HepG2 (cell line): ENCODE data around the gene PRDM7. TPM values are rescaled to one million over a fixed set of nuclear protein-coding genes. Genes with fewer than 3 reads are reported as not detected.

Experiments used
- KDM3A ChIP-seq: IDR thresholded peaks from 2 replicates; pipeline ENCODE4 v1.6.1; 2018; ENCODE audit warnings: low read depth, missing compliant biosample characterization
- MEF2D ChIP-seq: sonication (generic); formaldehyde crosslinking; IDR thresholded peaks from 2 replicates; pipeline ENCODE4 v1.5.1; 2020; ENCODE audit warnings: mild to moderate bottlenecking, missing genetic modification reagents
- SOX13 ChIP-seq, 3 experiments: fragments of 450-650 bp in 1 of 3; sonication (generic) in 1 of 3; formaldehyde crosslinking in 1 of 3; IDR thresholded peaks in 2 of 3; conservative IDR thresholded peaks in 1 of 3; 2 replicates each; pipeline versions ENCODE4 v1.5.0 to v1.6.1; 2016 to 2020; ENCODE audit warnings: antibody characterized with exemption in 1 of 3, mild to moderate bottlenecking in 1 of 3, missing compliant biosample characterization in 1 of 3, missing genetic modification reagents in 1 of 3, moderate library complexity in 1 of 3
- STAG1 ChIP-seq: sonication (generic); formaldehyde crosslinking; IDR thresholded peaks from 2 replicates; pipeline ENCODE4 v1.4.0; 2020; ENCODE audit warnings: missing genetic modification reagents
- TGIF2 ChIP-seq: IDR thresholded peaks from 2 replicates; pipeline ENCODE4 v1.6.1; 2016; ENCODE audit warnings: control low read depth, missing compliant biosample characterization
- ZFP1 ChIP-seq: IDR thresholded peaks from 2 replicates; pipeline ENCODE4 v1.6.1; 2016
- ZNF256 ChIP-seq: sonication (generic); formaldehyde crosslinking; conservative IDR thresholded peaks from 2 replicates; pipeline ENCODE4 v1.4.0; 2020; ENCODE audit warnings: missing genetic modification reagents
- ZNF766 ChIP-seq: sonication (generic); formaldehyde crosslinking; IDR thresholded peaks from 2 replicates; pipeline ENCODE4 v1.5.0; 2020; ENCODE audit warnings: missing genetic modification reagents, borderline replicate concordance
- ZNF776 ChIP-seq: sonication (generic); formaldehyde crosslinking; IDR thresholded peaks from 2 replicates; pipeline ENCODE4 v1.4.0; 2020; ENCODE audit warnings: mild to moderate bottlenecking, missing genetic modification reagents
- polyA plus RNA-seq, 8 experiments: library from polyadenylated mRNA; depleted of rRNA in 3 of 8; stranded (reverse) in 7 of 8; unstranded in 1 of 8; fragments of >200 nt; fragmentation: Illumina TruSeq in 4 of 8; extraction: Trizol in 4 of 8; gene quantifications; 2 replicates each; pipeline versions ENCODE4 v1.2.1 to v1.2.3, GENCODE V29; 2011 to 2016; ENCODE audit warnings: low read depth in 4 of 8, missing spikeins in 1 of 8, mixed read lengths in 1 of 8; ENCODE audit not compliant: insufficient read depth in 1 of 8
- total RNA-seq, 5 experiments: library from RNA; depleted of rRNA; stranded (reverse); fragments of >200 nt; fragmentation: Illumina TruSeq; extraction: Trizol; gene quantifications; 2 replicates each; pipeline ENCODE4 v1.2.3, GENCODE V29; 2016; ENCODE audit warnings: low read depth in 1 of 5
- TF ChIP-seq, protein P1 (sequence below): sonication (generic); formaldehyde crosslinking; IDR thresholded peaks from 2 replicates; pipeline ENCODE4 v1.8.1; 2022; ENCODE audit warnings: mild to moderate bottlenecking, missing genetic modification reagents
- TF ChIP-seq, protein P2 (sequence below): sonication (generic); formaldehyde crosslinking; IDR thresholded peaks from 2 replicates; pipeline ENCODE4 v1.8.0; 2022; ENCODE audit warnings: mild to moderate bottlenecking, missing genetic modification reagents; ENCODE audit not compliant: insufficient replicate concordance
- TF ChIP-seq, protein P3 (sequence below): IDR thresholded peaks from 2 replicates; pipeline ENCODE4 v1.4.0; 2020; ENCODE audit warnings: mild to moderate bottlenecking, missing genetic modification reagents
- TF ChIP-seq, protein P4 (sequence below): sonication (generic); formaldehyde crosslinking; IDR thresholded peaks from 2 replicates; pipeline ENCODE4 v1.4.0; 2020; ENCODE audit warnings: missing genetic modification reagents
- TF ChIP-seq, protein P5 (sequence below): IDR thresholded peaks from 2 replicates; pipeline ENCODE4 v1.6.1; 2012; ENCODE audit warnings: inconsistent platforms
- TF ChIP-seq, protein P6 (sequence below): sonication (generic); formaldehyde crosslinking; IDR thresholded peaks from 2 replicates; pipeline ENCODE4 v1.4.0; 2020; ENCODE audit warnings: missing genetic modification reagents
- TF ChIP-seq, protein P7 (sequence below): sonication (generic); formaldehyde crosslinking; IDR thresholded peaks from 2 replicates; pipeline ENCODE4 v1.9.0; 2022; ENCODE audit warnings: low read depth, missing genetic modification reagents

The PRDM7 gene
- total and polyA plus RNA-seq, 2 of the 13 experiments (the other 11 are each of a cell fraction or from before 2014, with no cell fraction given), result not detected

- TF ChIP-seq, protein P1, sequence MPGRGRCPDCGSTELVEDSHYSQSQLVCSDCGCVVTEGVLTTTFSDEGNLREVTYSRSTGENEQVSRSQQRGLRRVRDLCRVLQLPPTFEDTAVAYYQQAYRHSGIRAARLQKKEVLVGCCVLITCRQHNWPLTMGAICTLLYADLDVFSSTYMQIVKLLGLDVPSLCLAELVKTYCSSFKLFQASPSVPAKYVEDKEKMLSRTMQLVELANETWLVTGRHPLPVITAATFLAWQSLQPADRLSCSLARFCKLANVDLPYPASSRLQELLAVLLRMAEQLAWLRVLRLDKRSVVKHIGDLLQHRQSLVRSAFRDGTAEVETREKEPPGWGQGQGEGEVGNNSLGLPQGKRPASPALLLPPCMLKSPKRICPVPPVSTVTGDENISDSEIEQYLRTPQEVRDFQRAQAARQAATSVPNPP (CRISPR knock-in tag), result no peak
- no peak for TF ChIP-seq KDM3A (CRISPR knock-in tag)
- TF ChIP-seq, protein P2, sequence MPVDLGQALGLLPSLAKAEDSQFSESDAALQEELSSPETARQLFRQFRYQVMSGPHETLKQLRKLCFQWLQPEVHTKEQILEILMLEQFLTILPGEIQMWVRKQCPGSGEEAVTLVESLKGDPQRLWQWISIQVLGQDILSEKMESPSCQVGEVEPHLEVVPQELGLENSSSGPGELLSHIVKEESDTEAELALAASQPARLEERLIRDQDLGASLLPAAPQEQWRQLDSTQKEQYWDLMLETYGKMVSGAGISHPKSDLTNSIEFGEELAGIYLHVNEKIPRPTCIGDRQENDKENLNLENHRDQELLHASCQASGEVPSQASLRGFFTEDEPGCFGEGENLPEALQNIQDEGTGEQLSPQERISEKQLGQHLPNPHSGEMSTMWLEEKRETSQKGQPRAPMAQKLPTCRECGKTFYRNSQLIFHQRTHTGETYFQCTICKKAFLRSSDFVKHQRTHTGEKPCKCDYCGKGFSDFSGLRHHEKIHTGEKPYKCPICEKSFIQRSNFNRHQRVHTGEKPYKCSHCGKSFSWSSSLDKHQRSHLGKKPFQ (CRISPR knock-in tag), result peak; percentile 32
- TF ChIP-seq ZNF766 (CRISPR knock-in tag), result no peak
- peak; percentile 70; the same call in 1 of the 2 replicates for TF ChIP-seq ZFP1 (CRISPR knock-in tag)
- no peak for TF ChIP-seq ZNF776 (CRISPR knock-in tag)
- no peak; the same call in 1 of the 2 replicates for TF ChIP-seq STAG1 (CRISPR knock-in tag)
- TF ChIP-seq, protein P3, sequence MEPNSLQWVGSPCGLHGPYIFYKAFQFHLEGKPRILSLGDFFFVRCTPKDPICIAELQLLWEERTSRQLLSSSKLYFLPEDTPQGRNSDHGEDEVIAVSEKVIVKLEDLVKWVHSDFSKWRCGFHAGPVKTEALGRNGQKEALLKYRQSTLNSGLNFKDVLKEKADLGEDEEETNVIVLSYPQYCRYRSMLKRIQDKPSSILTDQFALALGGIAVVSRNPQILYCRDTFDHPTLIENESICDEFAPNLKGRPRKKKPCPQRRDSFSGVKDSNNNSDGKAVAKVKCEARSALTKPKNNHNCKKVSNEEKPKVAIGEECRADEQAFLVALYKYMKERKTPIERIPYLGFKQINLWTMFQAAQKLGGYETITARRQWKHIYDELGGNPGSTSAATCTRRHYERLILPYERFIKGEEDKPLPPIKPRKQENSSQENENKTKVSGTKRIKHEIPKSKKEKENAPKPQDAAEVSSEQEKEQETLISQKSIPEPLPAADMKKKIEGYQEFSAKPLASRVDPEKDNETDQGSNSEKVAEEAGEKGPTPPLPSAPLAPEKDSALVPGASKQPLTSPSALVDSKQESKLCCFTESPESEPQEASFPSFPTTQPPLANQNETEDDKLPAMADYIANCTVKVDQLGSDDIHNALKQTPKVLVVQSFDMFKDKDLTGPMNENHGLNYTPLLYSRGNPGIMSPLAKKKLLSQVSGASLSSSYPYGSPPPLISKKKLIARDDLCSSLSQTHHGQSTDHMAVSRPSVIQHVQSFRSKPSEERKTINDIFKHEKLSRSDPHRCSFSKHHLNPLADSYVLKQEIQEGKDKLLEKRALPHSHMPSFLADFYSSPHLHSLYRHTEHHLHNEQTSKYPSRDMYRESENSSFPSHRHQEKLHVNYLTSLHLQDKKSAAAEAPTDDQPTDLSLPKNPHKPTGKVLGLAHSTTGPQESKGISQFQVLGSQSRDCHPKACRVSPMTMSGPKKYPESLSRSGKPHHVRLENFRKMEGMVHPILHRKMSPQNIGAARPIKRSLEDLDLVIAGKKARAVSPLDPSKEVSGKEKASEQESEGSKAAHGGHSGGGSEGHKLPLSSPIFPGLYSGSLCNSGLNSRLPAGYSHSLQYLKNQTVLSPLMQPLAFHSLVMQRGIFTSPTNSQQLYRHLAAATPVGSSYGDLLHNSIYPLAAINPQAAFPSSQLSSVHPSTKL (CRISPR knock-in tag), result peak; percentile 57; the same call in 1 of the 2 replicates
- TF ChIP-seq SOX13 (IDR thresholded peaks at IDR 0.05), result no peak
- peak in 1 of 2 experiments; percentile 33; a peak in 1 of 4 replicates for TF ChIP-seq SOX13 (CRISPR knock-in tag; conservative IDR thresholded peaks at IDR 0.05 in 1 of 2, IDR thresholded peaks at IDR 0.05 in 1 of 2)
- TF ChIP-seq, protein P4, sequence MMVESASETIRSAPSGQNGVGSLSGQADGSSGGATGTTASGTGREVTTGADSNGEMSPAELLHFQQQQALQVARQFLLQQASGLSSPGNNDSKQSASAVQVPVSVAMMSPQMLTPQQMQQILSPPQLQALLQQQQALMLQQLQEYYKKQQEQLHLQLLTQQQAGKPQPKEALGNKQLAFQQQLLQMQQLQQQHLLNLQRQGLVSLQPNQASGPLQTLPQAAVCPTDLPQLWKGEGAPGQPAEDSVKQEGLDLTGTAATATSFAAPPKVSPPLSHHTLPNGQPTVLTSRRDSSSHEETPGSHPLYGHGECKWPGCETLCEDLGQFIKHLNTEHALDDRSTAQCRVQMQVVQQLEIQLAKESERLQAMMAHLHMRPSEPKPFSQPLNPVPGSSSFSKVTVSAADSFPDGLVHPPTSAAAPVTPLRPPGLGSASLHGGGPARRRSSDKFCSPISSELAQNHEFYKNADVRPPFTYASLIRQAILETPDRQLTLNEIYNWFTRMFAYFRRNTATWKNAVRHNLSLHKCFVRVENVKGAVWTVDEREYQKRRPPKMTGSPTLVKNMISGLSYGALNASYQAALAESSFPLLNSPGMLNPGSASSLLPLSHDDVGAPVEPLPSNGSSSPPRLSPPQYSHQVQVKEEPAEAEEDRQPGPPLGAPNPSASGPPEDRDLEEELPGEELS, result peak; percentile 54
- TF ChIP-seq, protein P5, sequence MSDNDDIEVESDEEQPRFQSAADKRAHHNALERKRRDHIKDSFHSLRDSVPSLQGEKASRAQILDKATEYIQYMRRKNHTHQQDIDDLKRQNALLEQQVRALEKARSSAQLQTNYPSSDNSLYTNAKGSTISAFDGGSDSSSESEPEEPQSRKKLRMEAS, result peak; percentile 80
- TF ChIP-seq, protein P6, sequence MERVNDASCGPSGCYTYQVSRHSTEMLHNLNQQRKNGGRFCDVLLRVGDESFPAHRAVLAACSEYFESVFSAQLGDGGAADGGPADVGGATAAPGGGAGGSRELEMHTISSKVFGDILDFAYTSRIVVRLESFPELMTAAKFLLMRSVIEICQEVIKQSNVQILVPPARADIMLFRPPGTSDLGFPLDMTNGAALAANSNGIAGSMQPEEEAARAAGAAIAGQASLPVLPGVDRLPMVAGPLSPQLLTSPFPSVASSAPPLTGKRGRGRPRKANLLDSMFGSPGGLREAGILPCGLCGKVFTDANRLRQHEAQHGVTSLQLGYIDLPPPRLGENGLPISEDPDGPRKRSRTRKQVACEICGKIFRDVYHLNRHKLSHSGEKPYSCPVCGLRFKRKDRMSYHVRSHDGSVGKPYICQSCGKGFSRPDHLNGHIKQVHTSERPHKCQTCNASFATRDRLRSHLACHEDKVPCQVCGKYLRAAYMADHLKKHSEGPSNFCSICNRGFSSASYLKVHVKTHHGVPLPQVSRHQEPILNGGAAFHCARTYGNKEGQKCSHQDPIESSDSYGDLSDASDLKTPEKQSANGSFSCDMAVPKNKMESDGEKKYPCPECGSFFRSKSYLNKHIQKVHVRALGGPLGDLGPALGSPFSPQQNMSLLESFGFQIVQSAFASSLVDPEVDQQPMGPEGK (CRISPR knock-in tag), result peak; percentile 84
- no peak for TF ChIP-seq ZNF256 (CRISPR knock-in tag)
- TF ChIP-seq MEF2D (CRISPR knock-in tag), result peak; percentile 73; the same call in 1 of the 2 replicates
- no peak for TF ChIP-seq TGIF2 (CRISPR knock-in tag)
- TF ChIP-seq, protein P7, sequence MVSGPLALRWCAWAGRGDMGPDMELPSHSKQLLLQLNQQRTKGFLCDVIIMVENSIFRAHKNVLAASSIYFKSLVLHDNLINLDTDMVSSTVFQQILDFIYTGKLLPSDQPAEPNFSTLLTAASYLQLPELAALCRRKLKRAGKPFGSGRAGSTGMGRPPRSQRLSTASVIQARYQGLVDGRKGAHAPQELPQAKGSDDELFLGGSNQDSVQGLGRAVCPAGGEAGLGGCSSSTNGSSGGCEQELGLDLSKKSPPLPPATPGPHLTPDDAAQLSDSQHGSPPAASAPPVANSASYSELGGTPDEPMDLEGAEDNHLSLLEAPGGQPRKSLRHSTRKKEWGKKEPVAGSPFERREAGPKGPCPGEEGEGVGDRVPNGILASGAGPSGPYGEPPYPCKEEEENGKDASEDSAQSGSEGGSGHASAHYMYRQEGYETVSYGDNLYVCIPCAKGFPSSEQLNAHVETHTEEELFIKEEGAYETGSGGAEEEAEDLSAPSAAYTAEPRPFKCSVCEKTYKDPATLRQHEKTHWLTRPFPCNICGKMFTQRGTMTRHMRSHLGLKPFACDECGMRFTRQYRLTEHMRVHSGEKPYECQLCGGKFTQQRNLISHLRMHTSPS, result peak; percentile 43; the same call in 1 of the 2 replicates
These were observed 56.2 kb downstream of the PRDM7 start (continued) for GRCh38 chr16:90020838-90021382.
